ENCODE data around the gene RNFT1.
"Not testable (repeated sequence)": the region's sequence is repeated elsewhere in the genome, so short reads cannot be mapped to it uniquely, and the experiment has no call there.

RNFT1 gene

GRCh38 chr17:59930768-59931167 lies 33.8 kb downstream of the RNFT1 start:
- not testable (repeated sequence) for DNase-seq

- DNase-seq = not testable (repeated sequence)
These were observed 34.4 kb downstream of the RNFT1 start for GRCh38 chr17:59930121-59930520.

- DNase-seq = not testable (repeated sequence)
These were observed 43.9 kb downstream of the RNFT1 start for GRCh38 chr17:59920637-59921036.

GRCh38 chr17:59916446-59916845 lies 48.1 kb downstream of the RNFT1 start:
- DNase-seq = no peak

- no peak for DNase-seq
These were observed 50.2 kb downstream of the RNFT1 start for GRCh38 chr17:59914274-59914854.

- DNase-seq = no peak
These were observed 57.1 kb downstream of the RNFT1 start for GRCh38 chr17:59907467-59907866.

- no peak for DNase-seq
These were observed 61.1 kb downstream of the RNFT1 start for GRCh38 chr17:59903455-59903854.
